GM18526 (cell line): ENCODE measurements around the gene UNC13C.

Experiments
- POLR2A ChIP-seq: IDR thresholded peaks from 3 replicates; pipeline ENCODE4 v1.6.1; 2011; ENCODE audit not compliant: insufficient read length; ENCODE audit errors: extremely low read depth

UNC13C gene

DNA sequence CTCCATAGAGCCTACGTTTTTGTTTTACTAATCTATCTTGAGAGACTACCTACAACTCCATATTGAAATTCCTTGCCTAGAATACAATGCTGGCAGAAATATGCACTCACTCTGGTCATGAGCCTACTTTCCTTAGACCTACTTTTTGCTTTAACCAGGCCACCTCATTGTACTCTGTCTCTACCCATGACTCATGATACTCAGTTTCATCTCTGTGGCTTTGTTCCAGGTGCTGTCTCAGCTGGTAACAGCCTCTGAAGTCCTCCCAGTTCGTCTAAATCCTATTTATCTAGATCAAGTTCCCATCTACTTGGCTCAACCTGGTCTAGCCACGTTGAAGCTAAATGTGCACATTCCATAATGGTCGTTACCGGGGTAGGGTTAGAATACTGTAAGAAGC, 682.1 kb downstream of the UNC13C start:
- no peak for TF ChIP-seq POLR2A

DNA sequence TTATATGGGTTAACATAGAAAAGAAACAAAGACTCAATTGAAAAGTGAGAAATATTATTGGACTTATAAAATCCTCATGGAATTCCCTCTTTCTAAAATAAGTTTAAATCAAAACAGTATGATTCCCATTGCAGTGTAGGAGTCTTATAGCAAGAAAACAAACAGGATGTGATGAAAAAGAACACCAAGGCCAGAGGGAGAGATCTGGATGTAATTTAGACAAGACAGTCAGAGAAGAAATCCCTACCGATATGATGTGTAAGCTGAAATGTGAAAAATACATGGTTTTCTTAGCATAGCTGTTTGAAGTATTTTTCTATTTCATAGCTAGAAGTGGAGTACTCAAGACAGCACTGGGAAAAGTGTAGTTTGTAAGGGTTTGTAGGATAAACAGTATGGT, 697.0 kb downstream of the UNC13C start:
- TF ChIP-seq POLR2A: no peak

DNA sequence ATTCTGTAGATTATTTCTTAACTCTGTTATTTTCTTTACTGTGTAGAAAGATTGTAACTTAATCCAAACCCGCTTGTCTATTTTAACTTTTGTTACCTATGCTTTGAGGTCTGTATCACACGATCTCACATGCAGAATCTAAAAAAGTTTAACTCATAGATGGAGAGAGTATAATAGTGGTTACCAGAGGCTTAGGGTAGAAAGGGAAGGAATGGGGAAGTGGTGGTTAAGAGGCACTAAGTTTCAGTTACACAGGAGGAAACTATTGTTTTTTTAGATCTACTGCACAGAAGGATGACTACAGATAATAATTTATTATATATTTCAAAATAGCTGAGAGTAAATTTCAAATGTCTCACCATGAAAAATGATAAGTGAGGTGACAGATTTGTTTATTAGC, 703.3 kb downstream of the UNC13C start:
- TF ChIP-seq POLR2A: no peak
